ENCODE results near the gene CDC42BPG.
"Not testable (repeated sequence)": the region's sequence is repeated elsewhere in the genome, so short reads cannot be mapped to it uniquely, and the experiment has no call there.

The CDC42BPG gene

DNA sequence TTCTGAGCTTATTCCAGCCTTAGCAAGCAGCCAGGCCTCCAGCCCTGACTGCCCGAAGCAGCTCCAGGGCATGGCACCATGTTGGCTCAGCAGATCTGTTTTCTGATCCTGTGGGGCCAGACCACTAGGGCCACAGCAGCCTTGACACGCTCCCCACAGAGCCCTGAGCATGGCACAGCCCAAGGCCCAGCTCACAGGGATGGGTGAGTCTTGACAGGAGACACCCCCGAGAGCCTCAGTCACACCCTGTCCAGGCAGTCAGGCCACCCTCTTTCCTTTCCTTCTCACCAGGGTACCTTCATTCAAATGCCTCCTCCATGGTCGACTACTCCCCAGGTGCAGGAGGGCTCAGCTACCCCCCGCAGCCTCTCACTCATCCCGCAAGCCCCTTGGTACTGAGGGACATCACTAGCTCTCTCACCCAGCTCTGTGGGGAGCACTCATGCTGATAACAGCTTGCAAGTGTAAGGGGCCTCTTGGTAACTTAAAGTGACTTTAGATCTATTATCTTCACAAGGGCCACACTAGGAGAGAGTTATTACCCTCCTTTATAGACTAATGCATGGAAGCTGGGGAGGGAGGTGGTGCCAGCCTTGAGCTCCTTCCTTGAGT is 3.9 kb upstream of the CDC42BPG start:
- no peak for DNase-seq

DNA sequence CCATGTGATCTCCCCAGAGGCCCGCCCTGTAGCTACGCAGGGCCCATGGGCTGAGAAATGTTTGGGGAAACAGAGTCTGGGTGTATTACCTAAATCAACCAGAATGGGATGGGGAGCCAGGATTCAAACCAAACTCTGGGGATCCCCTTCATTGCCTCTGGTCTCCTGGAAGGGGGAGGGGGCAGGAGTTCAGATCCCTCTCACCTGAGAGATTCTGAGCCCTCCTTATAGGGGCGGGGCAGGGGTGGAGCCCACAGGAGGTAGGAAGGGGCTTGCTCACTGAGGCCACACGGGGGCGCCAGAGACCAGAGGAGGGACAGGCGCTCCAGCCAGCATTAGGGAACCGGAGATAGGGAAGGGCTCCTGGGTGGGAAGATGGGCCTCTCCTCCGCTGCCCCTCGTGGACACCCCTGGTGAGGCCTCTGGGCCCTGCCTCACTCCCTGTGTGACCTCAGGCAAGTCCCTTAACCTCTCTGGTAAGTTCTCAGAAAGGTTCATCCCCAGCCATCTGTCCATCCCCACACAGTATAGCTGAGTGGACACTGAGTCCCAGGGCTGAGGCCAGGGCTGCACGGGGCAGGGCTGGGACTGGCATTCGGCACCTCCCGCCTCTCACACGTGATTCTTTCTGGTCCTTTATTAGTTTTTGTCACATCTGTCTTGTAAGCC is 2.7 kb upstream of the CDC42BPG start:
- peak; percentile 90 to 91 for DNase-seq

DNA sequence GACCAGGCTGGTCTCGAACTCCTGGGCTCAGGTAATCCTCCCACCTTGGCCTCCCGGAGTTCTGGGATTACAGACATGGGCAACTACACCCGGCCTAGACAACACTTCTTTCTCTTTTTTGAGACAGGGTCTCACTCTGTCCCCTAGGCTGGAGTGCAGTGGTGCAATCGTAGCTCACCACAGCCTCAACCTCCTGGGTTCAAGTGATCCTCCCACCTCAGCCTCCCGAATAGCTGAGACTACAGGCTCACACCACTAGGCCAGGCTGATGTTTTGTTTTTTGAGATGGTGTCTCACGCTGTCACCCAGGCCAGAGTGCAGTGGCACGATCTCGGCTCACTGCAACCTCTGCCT is 1.3 kb upstream of the CDC42BPG start:
- not testable (repeated sequence) for DNase-seq

DNA sequence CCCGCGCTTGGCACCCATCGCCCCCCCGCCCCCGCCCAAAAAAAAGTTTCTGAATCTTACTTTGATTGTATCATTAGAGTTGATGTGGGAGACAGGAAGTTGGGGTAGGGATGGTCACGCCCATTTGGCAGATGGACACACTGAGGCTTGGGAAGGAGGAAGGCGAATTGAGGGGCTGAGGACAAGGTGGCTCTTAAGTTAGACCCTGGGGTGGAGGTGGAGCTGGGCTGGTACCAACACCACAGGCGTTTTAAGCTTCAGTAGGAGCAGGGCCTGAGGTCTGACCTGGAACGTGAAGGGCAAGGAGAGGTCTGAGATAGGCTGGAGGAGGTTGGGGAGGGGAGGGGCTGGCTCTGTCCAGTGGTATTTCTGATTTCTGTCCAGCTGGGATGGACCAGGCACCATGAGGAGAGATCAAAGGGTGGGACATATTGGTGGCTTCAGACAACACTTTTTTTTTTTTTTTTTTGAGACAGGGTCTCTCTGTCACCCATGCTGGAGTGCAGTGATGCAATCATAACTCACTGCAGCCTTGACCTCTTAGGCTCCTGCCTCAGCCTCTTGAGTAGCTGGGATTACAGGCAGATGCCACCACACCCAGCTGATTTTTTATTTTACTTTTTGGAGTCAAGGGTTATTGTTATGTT is 799 bp upstream of the CDC42BPG start:
- DNase-seq = no peak

DNA sequence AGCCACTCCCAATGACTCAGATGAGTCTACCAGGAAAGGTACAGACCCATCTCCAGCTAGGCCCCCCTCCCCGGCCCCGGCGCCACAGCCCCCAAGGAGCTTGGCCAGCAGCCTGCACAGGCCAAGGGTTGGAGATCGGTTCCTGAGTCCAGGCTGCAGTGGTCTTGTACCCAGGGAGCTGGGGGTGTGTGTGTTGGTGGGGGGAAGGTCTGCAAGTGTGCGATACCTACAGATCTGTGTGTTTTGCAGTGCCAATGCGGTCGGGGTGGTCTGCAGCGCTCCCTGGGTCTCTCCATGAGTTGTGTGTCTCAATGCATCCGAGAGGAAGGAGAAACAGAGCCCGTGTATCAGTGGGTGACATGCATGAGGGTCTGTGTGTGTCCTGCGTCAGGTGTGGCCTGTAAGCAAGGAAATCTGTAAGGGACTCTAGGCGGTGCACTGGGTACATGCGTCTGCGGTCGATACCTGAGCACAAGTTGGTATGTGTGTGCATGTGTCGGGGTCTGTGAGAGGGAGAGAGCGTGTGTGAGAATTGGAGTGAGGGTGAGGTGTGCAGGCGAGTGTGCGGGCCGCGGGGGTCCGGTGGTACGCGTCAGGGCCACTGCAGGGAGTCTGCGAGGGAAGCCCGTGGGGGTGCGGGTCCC is 645 bp downstream of the CDC42BPG start:
- DNase-seq = no peak

DNA sequence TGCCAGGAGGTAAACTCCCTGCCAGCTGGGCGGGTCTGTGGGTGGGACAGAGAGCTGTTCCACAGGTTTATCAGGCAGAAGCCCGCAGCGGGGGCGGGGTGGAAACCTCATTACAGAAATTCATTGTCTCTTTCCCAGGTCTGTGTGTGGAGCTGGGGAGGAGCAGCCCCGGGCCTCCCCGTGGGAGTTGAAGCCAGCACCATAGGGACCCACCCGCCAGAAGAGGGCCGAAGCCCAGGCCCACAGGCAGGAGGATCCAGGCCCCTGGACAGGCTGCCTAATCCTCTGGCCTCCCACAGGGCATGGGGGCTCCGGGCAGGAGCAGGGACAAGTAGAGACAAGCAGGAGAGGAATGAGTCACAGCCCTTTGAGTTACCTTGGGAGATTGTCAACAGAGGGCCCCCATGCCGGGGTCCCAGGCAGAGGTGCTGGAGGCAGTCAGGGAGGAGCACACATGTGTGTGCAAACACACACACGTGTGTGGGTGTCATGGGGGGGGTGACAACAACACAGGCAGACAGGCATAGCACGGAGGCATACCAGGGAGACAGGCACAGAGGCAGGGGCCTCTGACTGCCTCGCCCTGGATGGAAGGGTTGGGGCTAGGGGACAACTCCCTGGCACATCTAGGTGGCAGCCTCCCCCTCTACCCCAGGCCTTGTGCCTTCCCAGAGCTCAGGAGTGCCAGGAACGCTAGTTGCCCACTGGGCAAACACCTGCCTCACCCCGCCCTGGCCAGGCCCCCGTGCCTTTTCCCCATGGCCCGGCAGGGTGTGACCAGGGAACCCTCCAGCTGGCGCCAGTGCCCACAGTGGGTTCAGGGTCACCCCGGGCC is 1.4 kb downstream of the CDC42BPG start:
- no peak for DNase-seq

DNA sequence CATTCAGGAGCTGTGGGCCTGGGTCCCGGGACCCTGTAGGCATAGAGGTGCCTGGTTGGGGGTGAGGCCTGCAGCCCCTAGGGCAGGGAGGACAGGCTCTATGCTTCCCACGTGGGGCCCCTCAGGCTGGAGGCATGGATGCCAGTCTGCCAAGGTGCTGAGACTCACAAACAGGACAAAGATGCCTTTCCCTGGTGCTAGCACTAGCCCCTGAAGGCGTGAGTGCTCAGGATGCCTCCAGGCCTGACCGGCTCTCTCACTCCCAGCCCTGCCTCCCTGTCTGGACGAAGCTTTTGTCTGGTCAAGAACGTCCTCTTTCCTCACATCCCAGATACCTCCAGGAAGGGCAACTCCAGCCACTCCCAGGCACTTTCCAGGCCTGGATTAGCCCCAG is 2.1 kb downstream of the CDC42BPG start:
- no peak for DNase-seq

DNA sequence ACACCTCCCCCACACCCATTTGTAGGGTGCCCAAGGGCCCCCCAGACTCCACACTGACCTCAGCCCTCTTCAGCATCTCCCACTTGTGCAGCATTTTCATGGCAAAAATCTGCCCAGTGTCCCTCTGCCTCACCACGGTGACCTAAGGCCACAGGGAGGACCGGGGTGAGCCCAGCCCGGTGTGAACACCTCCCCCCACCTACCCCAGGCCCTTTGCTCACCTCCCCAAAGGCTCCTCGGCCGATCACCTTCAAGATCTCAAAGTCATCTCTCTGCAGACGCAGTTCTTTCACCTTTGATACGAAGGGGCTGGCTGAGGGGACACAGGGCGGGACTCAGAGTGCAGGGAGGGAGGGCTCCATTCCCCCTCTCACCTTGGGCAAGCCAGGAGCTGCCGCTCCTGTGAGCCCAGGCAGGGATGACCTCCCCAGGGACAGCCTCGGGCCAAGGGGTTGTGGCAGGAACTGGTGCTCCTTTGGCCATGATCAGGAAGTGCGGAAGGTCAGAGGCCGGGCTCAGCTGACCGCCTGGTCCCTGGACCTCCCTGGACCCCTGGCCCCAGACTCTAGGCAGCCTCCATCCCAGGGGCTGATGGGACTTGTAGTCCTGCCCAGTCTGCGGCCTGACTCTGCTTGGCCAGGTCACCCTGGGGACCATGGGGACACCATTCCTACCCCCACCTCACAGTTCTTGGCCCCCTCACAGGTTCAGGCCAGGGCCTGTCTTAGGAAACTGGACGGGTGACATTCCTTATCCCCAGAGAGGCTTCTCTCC is 2.7 kb downstream of the CDC42BPG start:
- no peak for DNase-seq

DNA sequence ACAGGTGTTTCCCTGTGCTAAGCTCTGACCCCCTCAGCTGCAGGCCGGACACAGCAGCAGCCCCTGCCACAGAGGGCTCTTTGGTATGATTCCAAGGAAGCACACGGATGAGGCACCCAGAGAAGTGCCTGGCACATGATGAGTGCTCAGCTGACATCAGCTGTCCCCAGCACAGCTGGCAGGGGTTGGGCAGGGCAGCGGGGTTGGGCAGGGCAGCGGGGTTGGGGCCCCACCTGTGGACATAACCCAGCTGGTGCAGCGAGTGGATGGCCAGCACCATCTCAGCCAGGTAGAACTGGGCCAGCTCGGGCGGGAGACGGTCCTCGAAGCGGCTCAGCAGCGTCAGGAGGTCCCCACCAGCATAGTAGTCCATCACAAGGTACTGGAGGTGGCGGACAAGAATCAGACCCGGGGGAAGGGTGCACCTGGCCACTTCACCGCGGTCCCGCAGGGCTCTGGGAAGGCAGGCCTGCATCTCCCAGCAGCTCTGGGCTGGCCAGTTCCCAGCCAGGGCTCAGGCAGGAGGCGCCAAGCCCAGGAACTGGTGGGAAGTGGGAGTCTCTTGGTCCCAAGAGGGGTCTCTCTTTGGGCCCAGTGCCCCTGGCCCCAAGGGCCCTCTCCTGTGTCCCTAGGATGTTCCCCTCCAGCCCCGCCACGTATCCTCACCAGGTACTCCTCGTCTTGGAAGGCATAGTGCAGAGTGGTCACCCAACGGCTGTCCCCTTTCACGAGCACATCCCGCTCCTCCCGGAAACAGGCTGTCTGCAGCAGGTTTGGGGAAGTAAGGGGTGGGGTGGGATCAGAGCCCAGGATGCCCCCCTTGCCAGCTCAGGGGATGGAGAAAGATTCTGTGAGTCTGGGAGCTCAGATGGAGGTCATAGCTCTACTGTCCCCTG is 4.3 kb downstream of the CDC42BPG start:
- DNase-seq = no peak

DNA sequence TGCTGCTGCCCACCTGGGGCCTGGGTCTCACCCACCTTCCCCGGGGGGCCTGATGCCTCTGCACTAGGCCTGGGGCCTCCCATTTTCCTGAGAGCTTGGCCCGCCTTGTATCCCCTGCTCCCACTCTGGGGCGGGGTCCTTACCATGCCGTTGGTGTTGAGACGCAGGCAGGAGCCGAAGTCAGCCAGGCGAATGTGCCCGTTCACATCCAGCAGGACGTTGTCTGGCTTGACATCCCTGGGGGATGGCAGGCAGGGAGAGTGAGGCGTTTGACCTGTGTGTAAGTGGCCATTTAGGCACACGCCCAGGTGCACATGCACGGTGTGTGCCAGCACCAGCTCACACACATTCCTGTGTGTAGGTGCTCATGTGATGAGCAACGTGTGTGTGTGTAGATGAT is 5.1 kb downstream of the CDC42BPG start:
- DNase-seq = no peak

DNA sequence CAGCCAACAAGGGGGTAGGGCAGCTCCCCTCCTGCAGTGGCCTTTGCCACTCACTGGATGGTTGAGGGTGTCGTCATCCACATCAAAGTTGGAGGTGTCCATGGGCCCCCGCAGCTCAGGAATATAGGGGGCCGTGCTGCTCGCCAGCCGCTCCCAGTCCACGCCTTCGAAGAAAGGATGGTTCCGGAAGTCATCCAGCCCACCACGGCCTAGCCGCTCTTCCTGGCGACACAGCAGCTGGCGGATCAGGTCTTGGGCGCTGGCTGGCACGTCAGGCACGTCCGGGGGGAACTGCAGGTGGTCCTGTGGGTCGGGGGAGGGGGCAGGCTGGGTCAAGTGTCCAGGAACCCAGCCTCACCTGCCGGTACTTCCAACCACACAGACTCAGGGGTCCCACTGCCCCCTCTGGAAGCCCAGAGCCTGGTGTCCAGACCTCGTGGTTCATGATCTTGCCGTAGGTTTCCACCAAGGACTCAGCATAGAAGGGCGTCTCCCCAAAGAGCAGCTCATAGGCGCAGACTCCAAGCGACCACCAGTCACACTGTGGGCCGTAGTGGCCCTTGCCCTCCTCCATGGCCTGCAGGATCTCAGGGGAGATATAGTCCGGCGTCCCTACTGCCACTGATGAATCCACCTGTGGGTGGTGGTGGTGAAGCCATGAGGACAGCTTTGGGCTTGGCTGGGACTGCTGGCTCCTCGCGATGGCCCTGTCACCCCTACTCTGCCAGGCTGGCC is 5.7 kb downstream of the CDC42BPG start:
- DNase-seq = no peak

DNA sequence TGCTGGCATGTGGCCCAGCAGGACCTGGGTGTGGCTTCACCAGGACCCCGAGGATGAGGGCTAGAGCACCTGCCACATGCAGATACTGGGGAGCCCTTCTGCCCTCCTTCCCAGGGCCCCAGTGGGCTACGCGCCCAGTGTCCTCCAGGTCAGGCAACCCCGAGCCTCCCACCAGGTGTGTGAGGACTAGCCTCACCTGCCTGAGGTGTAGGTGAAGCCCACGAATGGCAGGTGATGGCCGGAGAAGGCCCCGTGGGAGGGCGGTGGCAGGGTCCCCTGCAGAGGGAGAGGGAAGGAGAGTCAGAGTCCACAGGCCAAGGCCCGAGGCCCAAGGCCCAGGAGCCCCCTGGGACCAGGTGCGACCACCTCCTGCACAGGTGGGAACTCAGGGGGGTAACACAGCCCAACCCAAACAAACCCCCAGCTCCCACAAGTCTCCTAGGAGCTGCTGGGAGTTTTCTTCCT is 6.5 kb downstream of the CDC42BPG start:
- DNase-seq = no peak

DNA sequence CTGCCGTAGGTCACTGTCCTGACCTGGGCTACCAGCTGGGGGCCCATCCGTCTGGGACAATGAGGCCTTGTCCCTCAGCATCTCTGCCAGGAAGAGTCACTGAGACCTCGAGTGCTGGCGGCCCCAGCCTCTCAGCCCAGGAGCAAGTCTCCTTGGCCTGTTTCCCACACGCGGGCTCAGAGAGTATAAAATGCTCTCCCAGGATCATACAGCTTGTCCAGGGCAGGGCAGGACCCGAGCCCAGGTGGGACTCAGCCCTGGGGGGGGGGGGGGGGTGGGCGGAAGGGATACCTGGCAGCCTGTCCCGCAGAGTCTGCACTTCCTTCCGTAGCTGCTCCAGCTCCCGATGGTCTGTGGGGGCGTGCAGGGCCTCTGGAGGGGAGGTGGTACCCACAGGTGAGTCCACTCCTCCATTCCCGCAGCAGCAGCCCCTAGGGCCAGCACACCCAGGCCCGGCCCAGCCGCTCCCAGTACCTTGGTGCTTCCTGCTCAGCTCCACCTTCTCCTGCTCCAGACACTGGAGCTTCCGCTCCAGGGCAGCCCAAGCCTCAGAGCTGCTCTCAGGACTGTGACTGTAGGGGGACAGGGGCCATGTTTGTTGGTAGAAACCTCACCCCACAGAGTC is 7.9 kb downstream of the CDC42BPG start:
- DNase-seq = no peak

DNA sequence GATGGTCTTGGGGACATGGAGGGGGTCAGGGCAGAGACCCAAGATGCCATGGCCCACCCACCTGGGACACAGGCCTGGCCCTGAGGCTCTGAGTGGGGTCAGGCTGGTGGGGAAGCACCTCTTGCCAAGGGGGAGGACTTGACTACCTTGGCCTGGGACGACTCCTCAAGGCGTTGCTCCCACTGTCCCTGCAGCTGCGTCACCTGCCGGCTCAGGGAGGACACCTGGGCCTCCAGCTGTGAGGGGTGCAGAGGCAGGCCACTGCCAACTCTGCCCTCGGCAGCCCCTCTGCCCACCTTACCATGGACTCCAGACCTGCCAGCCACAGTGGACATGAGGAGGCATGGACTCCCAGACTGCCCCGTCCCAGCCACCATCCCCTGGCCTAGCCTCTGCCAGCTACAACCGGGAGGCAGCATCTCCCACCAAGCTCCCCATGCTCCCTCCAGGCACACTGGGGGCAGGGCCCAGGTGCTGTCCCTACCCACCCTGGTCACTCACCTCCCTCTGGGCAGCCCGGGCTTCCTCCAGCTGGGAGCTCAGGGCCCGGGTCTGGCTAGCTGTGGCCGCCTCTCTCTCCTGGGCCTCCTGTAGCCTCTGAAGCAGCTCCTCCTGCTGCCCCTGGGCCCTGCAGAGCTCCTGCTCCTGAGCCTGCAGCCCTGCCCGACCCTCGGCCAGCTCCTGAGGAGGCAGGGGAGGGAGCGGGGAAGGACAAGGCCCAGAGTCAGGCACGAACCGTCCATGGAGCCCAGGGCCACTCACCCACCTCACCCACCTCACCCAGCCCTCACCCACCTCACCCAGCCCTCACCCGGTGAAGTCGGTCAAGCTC is 8.6 kb downstream of the CDC42BPG start:
- no peak for DNase-seq

DNA sequence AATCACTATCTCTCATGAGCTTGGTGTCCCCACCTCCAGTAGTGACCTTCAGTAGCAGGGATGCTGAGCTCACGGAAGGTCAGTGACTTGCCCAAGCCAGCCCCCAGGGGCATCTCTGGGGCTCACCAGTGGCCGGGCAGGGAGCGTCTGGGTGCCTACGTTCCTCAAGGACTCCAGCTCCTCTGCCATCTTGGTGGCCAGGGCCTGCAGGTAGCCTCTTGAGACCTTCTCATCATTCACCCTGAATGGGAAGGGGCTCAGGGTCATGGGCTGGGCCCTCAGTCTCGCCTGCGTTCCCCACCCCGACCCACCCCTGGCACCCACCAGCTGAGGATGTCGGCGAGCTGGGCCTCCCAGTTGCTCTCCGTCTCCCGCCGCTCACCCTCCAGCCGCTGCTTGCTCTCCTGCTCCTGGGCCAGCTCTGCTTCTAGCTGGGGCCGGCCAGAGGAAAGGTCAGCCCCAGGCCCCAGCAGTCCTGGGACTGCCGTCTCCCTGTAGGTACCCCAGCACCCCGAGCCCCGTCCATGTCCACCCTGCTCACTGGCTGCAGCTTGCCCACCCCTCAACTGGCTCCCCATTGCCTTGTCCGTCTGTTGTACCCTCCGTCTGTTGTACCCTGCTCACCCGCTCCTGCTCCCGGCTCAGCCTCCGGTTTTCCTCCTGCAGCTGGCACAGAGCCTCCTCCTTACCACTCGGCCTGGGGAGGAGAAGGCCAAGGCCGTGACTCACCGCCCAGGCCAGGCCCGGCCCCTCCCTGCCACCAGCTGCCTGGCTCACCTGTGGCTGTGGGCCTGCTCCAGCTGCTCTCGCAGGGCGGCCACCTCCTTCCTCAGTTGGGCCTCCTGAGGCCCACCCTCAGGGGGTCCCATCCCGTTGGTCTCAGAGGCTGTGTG is 9.5 kb downstream of the CDC42BPG start:
- no peak for DNase-seq

DNA sequence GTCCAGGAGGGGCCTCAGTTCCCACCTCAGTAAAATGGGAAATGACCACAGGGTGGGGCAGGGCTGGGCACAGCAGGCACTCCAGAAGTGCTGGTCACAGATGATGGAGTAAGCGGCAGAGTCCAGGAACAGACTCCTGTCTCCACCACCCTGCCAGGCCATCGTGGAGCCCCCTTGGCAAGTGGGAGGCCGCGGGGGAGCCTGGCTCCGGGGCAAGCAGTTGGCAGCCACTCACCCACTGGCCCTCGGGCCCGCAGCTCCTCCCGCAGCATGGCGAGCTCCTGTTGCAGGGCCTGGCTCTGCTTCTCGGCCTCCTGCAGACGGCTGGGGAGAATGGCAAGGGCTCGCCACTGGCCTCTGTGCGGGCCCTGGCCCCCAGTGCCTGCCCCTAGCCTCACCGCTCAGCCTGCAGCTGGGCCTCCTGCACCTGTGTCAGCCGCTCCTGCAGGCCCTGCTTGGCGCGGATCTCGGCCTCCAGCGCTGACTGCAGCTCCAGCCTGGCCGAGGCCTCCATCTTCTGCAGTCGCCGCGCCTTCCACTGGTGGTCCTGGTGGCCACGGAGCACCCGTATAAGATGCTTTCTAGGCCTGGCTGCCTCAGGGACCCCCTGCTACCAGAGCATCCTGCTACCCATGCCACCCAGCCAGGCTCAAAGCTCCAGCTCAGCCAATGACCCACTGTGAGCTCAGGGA is 10.3 kb downstream of the CDC42BPG start:
- no peak for DNase-seq

DNA sequence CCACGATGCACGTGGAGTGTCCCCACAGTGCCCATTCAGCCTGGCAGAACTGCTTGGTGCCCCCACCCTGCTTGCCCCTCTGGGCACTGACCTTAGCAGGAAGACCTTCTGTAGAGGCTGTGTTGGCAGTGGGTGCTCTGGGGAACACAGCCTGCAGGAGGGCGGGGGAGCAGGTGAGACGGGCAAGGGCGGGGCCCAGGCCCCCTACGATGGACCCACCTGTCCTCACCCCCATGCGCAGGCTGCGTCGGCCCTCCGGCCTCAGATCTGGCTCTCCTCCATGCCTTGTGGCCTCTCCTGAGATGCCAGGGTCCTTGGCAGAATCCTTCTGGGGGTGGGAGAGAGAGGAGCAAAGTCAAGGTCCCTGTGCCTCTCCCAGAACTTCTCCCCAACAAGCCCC is 10.9 kb downstream of the CDC42BPG start:
- no peak for DNase-seq

DNA sequence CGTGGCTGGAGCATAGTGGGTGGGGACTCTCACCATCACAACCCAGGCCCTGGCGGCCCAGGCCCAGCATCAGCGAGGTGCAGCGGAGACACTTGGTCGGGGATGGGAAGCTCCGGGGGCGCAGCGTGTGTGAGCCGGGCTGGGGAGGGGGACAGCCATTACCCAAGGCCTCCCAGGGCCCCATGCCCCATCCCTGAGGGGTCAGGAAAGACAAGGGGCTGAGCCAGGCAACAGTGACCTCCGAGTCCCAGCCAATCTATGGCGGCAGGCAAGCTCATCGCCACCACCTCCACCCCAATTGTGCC is 11.3 kb downstream of the CDC42BPG start:
- DNase-seq = no peak
